GM21737 (cell line): ENCODE results near the gene DGUOK.

Source experiments
- ATAC-seq: cut with Tn5 transposase; IDR thresholded peaks from one replicate; pipeline ENCODE4 v1.9.1; 2021; ENCODE audit warnings: mild to moderate bottlenecking, moderate library complexity; ENCODE audit not compliant: unreplicated experiment

The DGUOK gene

GRCh38 chr2:73946215-73946614 lies 19.5 kb downstream of the DGUOK start:
- no peak for ATAC-seq

DNA sequence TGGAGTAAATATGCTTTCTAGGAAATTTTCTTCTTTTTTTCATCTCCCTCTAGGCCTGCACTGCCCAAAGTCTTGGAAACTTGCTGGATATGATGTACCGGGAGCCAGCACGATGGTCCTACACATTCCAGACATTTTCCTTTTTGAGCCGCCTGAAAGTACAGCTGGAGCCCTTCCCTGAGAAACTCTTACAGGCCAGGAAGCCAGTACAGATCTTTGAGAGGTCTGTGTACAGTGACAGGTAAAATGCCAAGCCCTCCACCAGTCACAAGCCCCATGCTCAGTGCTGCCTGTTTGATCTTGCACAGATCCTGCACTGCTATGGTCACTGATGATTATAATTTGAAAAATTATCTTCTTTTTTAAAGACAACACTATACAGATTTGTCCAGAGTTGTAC lies 20.0 kb downstream of the DGUOK start:
- ATAC-seq = no peak

DNA sequence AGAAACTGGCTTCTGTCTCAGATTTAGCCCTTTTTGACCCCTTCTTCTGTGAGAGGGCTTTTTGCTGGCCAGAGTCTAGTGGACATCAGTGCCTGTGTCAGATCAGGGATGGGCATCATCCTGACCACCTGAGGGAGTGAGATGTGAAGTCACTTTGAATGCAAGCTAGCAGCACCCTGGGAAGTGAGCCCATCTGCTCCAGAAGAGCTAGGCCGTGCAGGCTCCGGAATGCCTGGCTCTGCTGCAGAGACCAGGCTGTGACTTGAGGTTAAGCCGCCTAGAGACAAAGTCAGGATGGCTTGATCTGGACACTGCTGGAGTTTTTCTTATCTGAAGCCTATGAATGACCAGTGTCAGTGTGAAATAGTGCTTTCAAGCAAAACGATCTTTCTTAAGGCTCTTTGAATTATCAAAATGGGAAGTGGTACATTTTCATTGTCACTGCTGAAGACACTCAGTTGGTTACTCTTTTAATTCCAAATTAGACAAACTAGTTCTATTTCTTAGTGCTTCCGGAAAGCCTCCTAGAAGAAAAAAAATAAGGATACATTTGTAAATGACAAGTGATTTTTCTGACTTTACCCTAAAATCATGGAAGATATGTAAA lies 20.8 kb downstream of the DGUOK start:
- ATAC-seq = no peak

DNA sequence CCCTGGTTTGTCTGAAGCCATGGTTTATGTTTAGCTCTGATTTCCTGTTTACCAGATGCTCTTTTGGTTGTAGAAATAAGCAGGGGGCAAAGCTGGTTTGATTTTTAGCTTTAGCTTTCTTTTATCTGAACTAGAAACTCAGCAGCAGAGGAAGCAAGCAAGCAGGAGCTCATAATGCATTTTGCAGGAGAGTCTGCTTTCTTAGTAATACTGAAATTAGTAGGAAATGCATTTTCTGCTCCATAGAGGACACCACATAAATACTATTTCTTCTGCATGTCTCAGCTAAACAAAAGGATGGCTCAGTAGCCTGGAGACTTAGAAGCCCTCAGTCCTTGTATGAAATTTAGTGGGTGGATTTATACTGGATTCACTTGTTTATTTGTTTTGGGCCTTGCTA lies 23.1 kb downstream of the DGUOK start:
- ATAC-seq = no peak

GRCh38 chr2:73952499-73953446 lies 26.1 kb downstream of the DGUOK start:
- no peak for ATAC-seq

DNA sequence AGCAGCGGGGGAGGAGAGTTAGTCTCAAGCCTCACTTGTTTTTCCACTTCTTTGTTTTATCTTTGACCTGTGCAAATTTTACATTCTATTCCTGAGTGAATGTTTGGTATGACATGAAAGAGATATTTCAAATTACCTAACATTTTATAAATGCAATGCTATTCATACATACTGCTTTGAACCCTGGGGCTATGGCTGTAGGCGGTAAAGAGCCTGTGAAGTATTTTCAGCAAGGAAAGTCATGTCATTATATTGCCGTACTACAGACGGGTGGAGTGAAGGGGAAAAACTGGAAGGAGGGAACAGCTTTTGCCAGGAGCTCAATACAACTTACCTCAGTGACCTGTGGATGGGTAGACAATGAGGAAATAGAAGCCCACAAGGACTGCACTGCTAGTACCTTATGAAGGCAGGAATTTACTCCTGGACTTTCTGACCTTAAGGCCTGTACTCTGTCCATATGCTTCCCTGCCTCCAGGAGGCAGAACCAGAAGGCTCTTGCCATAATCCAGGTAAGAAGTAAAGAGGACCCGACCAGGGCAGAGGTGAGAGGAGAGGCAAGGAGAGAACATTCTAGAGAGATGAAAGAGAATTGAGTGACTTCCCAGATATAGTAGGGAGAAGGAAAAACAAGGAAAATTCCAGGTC lies 29.7 kb downstream of the DGUOK start:
- no peak for ATAC-seq

GRCh38 chr2:73961274-73961673 lies 34.6 kb downstream of the DGUOK start:
- no peak for ATAC-seq

DNA sequence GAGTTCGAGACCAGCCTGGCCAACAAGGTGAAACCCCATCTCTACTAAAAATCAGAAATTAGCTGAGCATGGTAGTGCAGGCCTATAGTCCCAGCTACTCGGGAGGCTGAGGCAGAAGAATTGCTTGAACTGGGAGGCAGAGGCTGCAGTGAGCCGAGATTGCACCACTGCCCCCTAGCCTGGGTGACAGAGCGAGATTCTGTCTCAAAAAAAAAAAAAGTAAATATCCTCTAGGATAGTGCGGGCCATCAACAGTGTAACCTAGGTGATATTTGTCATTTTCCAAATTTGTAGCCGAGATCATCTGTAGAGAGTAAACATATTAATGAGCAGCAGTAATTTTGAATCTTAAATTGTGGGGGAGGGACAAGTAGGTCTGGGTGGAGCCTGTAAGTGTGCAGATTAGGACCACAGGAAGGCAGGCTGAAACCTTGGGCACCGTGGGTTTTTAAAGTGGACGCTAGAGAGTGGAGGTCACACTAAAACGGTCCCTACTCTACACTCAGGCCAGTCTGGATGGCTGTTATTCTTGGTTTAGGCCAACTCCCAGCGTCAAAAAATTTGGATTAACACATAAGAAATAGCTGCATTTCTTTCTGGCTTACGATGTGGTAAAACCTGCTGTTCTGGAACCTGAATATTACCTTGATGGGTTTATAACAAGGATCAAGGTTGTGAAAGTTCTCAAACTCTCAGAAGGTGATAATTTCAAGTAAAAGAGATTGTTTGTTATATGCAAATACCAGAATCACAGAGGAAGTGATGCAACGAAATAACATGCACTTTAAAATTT lies 35.3 kb downstream of the DGUOK start:
- no peak for ATAC-seq

- ATAC-seq = no peak
Observed at GRCh38 chr2:73962798-73963197, 36.1 kb downstream of the DGUOK start.

DNA sequence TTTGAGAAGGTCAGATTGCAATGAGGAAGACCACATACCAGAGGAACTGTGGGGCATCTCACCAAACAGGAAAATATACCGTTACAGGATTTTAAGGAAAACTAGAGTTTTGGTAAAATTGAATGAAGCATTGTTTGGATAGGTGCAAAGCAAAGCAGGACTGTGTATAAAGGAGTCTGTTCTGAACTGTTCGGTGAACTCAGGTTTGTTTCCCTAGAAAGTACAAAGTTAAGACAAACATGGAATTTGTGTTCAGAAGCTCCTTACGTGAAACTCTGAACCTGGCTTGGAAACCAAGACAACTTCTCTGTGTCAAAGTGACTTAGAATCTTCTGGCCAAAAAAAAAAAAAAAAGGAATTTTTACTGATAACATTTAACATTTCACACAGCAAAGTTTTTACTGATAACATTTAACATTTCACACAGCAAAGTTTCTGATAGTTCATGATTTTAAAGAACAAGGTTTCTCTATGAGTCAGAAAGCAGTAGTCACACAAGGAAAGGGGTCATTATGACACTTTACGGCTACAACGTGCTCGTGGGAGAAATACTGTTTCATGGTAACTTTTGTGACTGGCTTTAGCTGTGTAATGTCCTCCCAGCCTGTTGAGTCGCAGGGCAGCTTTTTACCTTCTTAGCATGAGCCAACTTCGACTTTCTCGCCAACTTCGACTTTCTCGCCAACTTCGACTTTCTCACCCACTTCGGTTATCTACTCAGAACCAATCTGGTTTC lies 36.9 kb downstream of the DGUOK start:
- no peak for ATAC-seq

DNA sequence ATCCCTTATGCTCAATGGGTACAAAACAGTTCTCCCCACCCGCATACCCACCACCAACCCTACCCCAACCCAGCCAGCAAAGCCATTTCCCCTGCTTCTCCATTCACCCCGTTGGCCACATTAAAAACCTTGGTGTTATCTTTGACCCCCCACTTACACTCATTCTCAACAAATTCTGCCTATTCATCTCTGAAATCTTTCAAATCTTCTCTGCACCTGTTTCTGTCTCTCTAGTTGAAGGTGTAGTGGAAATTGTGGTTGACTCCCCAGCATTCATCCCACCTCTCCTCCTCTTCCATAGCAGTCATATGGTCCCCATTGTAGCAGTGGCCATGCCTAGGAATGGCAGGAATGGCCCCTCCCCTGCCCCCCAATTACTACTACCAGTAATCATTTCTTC lies 37.5 kb downstream of the DGUOK start:
- no peak for ATAC-seq

DNA sequence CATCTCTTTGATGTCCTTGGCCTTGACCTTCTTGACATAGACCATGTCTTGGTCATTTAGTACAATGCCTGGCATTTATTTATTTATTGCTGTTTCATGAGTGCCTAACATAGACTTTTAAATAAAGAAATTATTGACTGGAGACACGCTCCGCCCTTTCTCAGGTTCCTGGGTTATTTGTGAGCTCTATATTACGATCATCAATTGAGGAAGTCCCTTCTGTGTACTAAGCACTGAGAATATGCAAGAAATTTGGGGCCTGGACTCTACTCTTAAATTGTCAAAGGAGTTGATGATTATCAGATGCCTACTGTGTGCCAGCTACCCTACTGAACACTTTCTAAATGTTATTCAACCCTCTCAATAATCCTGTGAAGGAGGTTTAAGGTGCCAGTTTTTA lies 38.4 kb downstream of the DGUOK start:
- no peak for ATAC-seq

DNA sequence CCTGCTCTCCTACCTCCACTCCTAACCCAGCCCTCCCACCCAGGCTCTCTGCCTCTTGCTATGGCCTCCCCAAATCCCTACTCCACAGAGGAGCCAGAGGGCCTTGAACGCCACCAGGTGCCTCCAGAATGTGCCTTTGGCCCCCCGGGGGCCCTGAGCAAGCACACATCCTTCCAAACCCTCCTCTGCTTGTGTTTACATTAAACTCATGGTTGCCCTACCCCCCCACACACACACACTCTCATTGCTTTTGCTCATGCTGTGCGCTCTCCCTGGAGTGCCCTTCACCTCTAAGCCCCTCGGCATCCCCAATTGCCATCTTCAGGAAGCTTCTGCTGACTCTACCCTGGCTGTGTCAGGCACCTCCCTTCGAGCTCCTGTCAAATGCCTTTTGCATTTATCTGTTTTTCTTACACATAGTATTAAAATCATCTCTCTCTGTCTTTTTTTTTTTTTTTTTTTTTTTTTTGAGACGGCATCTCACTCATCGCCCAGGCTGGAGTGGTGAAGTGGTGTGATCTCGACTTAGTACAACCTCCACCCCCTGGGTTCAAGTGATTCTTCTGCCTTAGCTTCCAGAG lies 41.8 kb downstream of the DGUOK start:
- no peak for ATAC-seq

DNA sequence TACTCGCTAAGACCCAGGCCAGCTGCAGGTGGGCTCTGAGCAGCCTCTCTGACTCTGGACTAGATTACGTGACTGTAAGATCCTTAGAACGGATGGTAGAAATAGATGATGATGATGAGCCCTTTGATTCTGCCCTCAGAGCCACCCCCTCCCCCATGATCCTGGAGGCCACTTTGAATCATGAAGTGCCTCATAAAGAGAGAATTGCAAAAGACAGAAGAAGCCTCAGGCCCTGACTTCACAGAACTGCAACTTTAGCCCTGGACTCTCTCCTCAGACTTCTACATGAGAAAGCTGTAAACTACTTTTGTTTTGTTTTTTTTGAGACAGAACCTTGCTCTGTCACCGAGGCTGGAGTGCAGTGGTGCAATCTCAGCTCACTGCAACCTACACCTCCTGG lies 42.7 kb downstream of the DGUOK start:
- no peak for ATAC-seq

DNA sequence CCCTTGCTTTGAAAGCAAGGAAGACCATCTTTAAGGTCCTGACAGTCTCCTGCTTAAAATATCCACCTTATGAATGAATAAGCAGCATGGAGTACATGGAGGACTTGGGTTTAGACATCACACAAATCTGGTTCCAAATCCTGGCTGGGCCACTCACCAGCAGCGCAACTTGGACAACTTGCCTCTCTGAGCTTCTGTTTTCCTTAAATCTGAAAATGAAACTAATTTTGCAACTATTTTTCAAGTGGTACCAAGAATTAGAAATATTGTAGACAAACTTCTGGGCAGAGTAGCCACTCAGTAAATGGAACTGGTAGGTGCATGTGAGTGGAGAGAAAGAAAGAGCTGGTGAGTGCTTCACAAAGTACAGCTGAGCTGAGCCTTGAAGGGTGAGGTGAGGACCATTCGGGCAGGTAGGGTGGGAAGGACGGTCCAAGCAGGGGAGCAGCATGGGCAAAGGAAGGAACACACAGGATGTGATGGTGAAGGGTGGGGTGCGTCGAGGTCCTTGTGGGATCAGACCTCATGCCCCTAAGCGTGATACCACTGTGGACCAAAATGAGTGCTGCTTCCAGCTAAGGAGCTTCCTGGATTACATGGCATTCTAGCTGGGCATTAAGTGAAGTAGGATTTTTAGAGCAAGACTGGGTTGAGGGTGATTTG lies 43.6 kb downstream of the DGUOK start:
- ATAC-seq = peak; percentile 17

DNA sequence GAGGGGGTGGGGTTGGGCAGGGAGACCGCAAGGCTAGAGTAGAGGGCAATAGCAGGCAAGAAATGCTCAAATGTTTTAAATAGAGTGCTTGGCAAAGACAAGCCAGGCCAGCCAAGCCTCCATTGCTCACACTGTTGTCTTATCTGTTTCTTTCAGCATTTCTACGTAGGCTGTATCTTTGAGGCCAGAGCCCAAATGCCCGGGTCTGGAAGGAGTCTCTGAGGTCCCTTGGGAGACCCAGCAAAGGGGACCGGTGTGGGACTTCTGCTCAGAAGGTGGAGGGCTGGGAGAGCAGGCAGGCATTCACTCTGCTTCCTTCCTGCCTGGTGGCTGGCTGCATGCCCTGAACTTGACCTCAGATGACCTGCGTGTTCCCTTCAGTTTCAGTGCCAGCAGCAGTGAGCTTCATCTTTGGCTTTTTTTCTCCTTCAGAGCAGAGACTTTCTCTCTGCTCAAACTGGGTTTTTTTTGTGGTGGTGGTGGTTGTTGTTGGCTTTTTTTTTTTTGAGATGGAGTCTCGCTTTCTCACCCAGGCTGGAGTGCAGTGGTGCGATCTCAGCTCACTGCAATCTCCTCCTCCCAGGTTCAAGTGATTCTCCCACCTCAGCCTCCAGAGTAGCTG lies 44.3 kb downstream of the DGUOK start:
- peak; percentile 83 for ATAC-seq

DNA sequence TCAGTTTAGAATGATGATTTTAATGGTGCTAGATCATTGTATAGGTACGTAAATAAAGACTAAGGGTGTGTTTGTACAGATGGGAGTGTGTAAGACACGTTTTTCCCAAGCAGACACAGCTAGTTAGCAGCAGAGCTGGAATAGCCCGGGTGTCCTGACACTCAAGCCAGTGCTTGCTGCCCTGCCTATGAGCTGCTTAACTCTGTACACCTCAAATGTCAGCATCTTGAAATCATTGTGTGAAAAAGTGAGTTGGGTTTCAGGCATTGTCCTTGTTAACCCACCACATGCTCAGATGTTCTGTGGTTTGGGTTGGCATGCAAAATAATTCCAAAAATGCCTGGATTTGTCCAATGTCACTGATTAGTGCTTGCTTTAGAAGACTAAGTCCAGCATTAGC lies 45.0 kb downstream of the DGUOK start:
- ATAC-seq = no peak

DNA sequence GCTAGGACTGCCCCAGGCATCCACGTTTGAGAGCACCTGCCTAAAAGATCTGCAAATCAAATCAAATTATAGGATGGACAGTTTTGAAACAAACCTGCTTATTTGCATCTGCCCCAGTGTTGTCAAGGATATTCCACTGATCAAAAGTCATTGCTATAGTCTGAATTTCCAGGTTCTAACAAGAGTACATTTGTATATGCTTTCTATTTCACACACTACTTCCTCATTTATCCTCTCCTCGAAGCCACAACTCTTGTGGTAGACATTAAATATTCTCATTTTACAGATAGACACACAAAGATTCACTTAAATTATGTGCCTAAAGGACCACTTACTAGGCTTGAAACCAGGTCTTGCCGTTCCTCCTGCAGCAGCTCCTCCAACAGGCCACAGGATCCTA lies 46.2 kb downstream of the DGUOK start:
- ATAC-seq = no peak

DNA sequence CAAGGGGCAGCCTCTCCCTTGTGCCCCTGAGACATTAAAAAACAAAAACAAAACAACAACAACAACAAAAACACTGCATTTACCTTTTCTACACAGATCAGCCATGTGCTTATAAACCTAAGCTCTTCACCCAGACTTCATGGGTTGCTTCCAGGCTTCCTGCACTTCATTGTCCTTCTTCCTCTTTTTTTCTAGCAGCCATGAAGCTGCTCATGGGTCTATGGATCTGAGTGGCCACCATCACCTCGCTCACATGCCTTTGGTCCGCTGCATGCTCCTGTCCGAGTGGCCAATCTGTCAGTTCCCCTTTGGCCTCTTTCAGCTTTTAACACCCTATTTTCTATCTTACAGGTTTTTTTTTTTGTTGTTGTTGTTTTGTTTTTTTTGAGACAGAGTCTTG lies 49.1 kb downstream of the DGUOK start:
- no peak for ATAC-seq
